GM18499 (cell line): ENCODE results near the gene EOGT.

ENCODE experiments used
- ATAC-seq: cut with Tn5 transposase; IDR thresholded peaks from one replicate; pipeline ENCODE4 v1.9.1; 2021; ENCODE audit warnings: moderate number of reproducible peaks; ENCODE audit not compliant: insufficient read depth, unreplicated experiment

EOGT gene

GRCh38 chr3:69013253-69014021, at the start of gene EOGT:
Gene EOGT, minus strand, starts transcription at chr3:69013684. Its CDS starts 3,838 bp downstream, at chr3:69009846.
- ATAC-seq = peak; percentile 47

GRCh38 chr3:69059688-69060087, 46.2 kb upstream of the EOGT start:
- no peak for ATAC-seq

- ATAC-seq = no peak
Observed at GRCh38 chr3:69058947-69059224, 45.4 kb upstream of the EOGT start.

GRCh38 chr3:69058180-69058946, 44.9 kb upstream of the EOGT start:
- peak; percentile 95 for ATAC-seq

- ATAC-seq = no peak
Observed at GRCh38 chr3:69052472-69052898, 39.0 kb upstream of the EOGT start.

- ATAC-seq = peak; percentile 96
Observed at GRCh38 chr3:69051756-69052471, 38.4 kb upstream of the EOGT start, which contains the start of gene TMF1. Gene TMF1, minus strand, starts transcription at chr3:69052333. Its CDS starts 247 bp downstream, at chr3:69052086.

- no peak for ATAC-seq
Observed at GRCh38 chr3:69048990-69049389, 35.5 kb upstream of the EOGT start.

- ATAC-seq = no peak
Observed at GRCh38 chr3:69044608-69045007, 31.1 kb upstream of the EOGT start.

- no peak for ATAC-seq
Observed at GRCh38 chr3:69033470-69033869, 20.0 kb upstream of the EOGT start.

GRCh38 chr3:69032737-69033136, 19.3 kb upstream of the EOGT start:
- ATAC-seq = no peak

GRCh38 chr3:69032142-69032541, 18.7 kb upstream of the EOGT start:
- no peak for ATAC-seq

GRCh38 chr3:69031635-69032034, 18.2 kb upstream of the EOGT start:
- no peak for ATAC-seq

- ATAC-seq = no peak
Observed at GRCh38 chr3:69020857-69021256, 7.4 kb upstream of the EOGT start.

GRCh38 chr3:69020424-69020823, 6.9 kb upstream of the EOGT start:
- no peak for ATAC-seq

GRCh38 chr3:69016901-69017300, 3.4 kb upstream of the EOGT start:
- ATAC-seq = no peak

- no peak for ATAC-seq
Observed at GRCh38 chr3:69016102-69016501, 2.6 kb upstream of the EOGT start.

- ATAC-seq = no peak
Observed at GRCh38 chr3:69014022-69014580, 617 bp upstream of the EOGT start.

- peak; percentile 24 for ATAC-seq
Observed at GRCh38 chr3:69012800-69013252, 658 bp downstream of the EOGT start.

GRCh38 chr3:69012100-69012799, 1.2 kb downstream of the EOGT start:
- no peak for ATAC-seq

GRCh38 chr3:69011096-69011730, 2.3 kb downstream of the EOGT start:
- no peak for ATAC-seq
